Hepatocyte (in vitro differentiated cells): ENCODE measurements around the gene RAB4B.

ENCODE experiments used
- EZH2 ChIP-seq: fragments of 200-600 bp; sonication (generic); IDR thresholded peaks from 2 replicates; pipeline ENCODE4 v1.6.1; 2016; ENCODE audit warnings: antibody characterized with exemption, mild to moderate bottlenecking, borderline replicate concordance
- EZH2phosphoT487 ChIP-seq: fragments of 200-600 bp; sonication (generic); IDR thresholded peaks from one replicate; pipeline ENCODE4 v1.6.1; 2018; ENCODE audit warnings: antibody characterized with exemption, mild to moderate bottlenecking, low read depth, moderate library complexity; ENCODE audit not compliant: unreplicated experiment, severe bottlenecking

DNA sequence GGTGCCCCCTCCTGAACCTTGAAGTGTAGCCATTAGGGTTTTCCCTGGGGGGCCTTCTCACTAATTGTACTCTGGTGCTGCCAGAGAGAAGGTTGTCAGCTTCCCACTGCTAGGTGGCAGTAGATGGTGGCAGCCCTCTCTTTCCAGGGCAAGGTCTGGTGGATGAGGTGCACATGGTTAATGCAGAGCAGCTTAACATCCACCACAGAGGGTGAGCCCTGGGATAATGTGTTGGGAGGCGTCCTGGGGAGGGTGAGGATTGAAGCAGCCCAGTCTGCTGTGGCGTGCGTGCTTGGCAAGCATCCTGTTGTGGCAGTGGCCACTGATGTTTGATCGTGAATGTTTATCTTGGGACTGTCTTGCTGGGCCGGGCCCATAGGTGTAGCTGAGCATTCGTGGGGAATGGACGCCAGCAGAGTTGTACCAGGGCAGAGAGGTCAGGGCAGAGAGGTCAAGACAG, 26.8 kb downstream of the RAB4B start:
- TF ChIP-seq EZH2 = no peak
- TF ChIP-seq EZH2phosphoT487 = no peak
